Measurements from ENCODE around the gene ANKRD7. TPM values are rescaled to one million over a fixed set of nuclear protein-coding genes. Genes with fewer than 3 reads are reported as not detected.

Gene ANKRD7
- total and polyA plus RNA-seq, 9 donors, result 0.15 to 0.70 (median 0.44) TPM; not detected in 2

DNA sequence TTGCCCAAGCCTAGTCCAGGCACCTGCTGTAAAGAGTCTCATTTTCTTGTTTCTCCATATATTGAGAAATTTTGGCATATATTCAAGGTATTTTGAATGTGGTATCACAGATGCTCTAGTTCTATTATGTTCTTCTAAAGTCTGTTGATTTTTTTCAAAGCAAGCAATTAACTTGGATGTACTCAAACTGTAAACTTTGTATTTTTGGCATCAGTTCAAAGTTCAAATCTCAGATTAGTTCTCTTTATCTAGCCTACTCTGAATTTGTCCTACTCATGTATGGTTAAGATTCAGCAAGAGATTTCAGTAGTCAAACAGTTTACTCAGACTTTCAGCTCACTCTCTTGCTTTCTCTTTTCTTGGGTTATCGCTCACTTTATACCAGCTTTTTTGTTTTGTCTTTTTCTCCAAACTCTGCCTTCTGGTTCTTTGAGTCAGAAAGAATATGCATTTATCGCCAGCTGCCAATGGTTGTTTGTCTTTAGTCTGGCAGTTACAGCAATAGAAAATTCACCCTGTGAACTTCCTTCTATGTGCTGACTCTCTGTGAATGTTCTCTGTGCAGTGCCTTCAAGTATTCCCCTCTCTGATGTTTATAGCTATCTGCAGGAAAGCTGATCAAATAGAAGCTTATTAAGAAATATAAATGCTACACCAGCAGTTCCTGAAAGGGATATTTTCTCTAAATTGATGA is 56.0 kb downstream of the ANKRD7 start:
- Histone ChIP-seq H3K4me1 (ENCODE audit: control insufficient read depth, insufficient read depth, low read length) (no peaks in the 10 kb centered on the region), H3K36me3 (ENCODE audit: control insufficient read depth, insufficient read depth, low read length) (no peaks in the 10 kb centered on the region), H3K4me3 (ENCODE audit: low read length) (no peak overlapping the region), H3K27me3 (ENCODE audit: control insufficient read depth, insufficient read depth, low read length) (no peaks in the 10 kb centered on the region), H3K27ac (ENCODE audit: low read length) (no peak overlapping the region), H3K9me3 (replicated peaks; ENCODE audit: control insufficient read depth, low read depth, low read length) (no peaks in the 10 kb centered on the region)
- no peak for DNase-seq
- no CpG with 5 or more reads among the region's 2 CpGs for WGBS (ENCODE audit: insufficient coverage)

DNA sequence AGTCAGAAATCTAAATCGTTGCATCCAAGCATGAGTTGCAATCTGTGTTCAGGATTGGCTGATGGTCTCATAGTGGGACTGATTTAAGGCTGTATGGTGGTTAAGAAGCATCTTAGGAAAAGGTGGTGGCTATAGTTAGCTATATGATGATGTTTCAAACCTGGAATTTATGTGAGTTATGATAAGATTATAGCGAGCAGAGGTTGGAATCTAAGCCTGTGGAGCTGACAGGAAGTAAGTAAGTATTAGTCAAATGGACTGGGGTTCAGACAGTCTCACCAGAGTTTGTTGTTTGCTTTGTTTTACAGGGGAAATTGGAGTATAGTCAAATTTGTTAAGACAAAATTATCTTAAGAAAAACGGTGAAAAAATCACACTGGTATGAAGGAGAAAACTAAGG is 56.7 kb downstream of the ANKRD7 start:
- 67% methylated on average over 1 of the region's 3 CpGs for WGBS (ENCODE audit: insufficient coverage)
- no peak for DNase-seq
- H3K27me3 ChIP-seq (ENCODE audit: control insufficient read depth, insufficient read depth, low read length), result peaks cover 3% of the 10 kb centered on the region
- no peaks in the 10 kb centered on the region for H3K36me3 ChIP-seq (ENCODE audit: control insufficient read depth, insufficient read depth, low read length)
- H3K4me1 ChIP-seq (ENCODE audit: control insufficient read depth, insufficient read depth, low read length), result no peaks in the 10 kb centered on the region
- no peak overlapping the region for H3K27ac ChIP-seq (ENCODE audit: low read length)
- H3K4me3 ChIP-seq (ENCODE audit: low read length), result no peak overlapping the region
- H3K9me3 ChIP-seq (replicated peaks; ENCODE audit: control insufficient read depth, low read depth, low read length), result no peaks in the 10 kb centered on the region

DNA sequence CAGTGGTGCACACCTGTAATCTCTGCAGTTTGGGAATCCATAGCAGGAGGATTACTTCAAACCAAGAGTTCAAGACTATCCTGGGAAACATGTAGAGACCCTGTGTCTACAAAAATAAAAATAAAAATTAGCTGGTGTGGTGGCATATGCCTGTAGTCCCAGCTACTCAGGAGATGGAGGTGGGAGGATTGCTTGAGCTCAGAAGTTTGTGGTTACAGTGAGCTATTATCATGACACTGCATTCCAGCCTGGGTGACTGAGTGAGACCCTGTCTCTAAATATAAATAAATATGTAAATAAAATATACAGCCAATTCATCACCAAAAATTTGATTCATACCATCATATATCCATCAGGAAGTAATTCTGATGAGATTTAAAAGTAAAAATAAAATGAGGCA is 60.9 kb downstream of the ANKRD7 start:
- no peak overlapping the region for H3K27ac ChIP-seq (ENCODE audit: low read length)
- no peaks in the 10 kb centered on the region for H3K36me3 ChIP-seq (ENCODE audit: control insufficient read depth, insufficient read depth, low read length)
- no peaks in the 10 kb centered on the region for H3K4me1 ChIP-seq (ENCODE audit: control insufficient read depth, insufficient read depth, low read length)
- H3K9me3 ChIP-seq (replicated peaks; ENCODE audit: control insufficient read depth, low read depth, low read length), result no peaks in the 10 kb centered on the region
- no peak overlapping the region for H3K4me3 ChIP-seq (ENCODE audit: low read length)
- peaks cover 3% of the 10 kb centered on the region for H3K27me3 ChIP-seq (ENCODE audit: control insufficient read depth, insufficient read depth, low read length)
- no peak for DNase-seq

DNA sequence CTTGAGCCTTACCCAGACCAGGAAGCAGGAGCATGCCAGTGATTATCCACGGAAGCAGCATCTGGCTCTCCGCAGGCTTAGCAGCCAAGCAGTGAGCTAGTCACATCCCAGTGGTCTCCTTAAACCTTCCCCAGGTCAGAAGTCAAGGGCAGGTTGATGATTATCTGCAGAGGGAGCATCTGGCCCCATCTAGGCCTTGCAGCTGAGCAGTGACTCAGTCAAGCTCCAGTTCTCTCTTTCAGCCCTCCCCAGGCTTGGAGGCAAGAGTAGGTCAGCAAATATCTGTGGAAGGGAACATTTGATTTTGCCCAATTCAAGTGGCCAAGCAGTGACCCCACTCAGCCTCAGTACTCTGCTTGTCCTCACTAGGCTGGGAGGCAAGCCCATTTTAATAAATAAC is 61.6 kb downstream of the ANKRD7 start:
- peaks cover 3% of the 10 kb centered on the region for H3K27me3 ChIP-seq (ENCODE audit: control insufficient read depth, insufficient read depth, low read length)
- WGBS (ENCODE audit: insufficient coverage), result 60% methylated on average over 1 of the region's 2 CpGs

DNA sequence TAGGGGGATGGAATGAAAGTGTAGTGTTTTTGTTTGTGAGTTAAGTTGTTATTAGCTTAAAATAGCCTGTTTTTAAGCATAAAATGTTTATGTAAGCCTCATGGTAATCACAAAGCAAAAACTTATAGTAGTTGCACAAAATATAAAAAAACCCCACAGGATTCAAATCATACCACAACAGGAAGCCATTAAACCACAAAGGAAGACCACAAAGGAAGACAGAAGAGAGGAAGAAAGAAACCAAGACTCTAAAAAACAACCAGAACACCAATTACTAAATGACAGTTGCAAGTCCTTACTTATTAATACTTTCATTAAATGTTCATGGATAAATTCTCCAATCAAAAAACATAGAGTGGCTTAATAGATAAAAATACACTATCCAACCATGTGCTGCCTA is 63.6 kb downstream of the ANKRD7 start:
- peaks cover 6% of the 10 kb centered on the region for H3K9me3 ChIP-seq (replicated peaks; ENCODE audit: control insufficient read depth, low read depth, low read length)
- peak; percentile 3 for DNase-seq
- no peaks in the 10 kb centered on the region for H3K4me1 ChIP-seq (ENCODE audit: control insufficient read depth, insufficient read depth, low read length)
- no peak overlapping the region for H3K4me3 ChIP-seq (ENCODE audit: low read length)
- H3K27ac ChIP-seq (ENCODE audit: low read length), result no peak overlapping the region
- peaks cover 3% of the 10 kb centered on the region for H3K27me3 ChIP-seq (ENCODE audit: control insufficient read depth, insufficient read depth, low read length)
- H3K36me3 ChIP-seq (ENCODE audit: control insufficient read depth, insufficient read depth, low read length), result no peaks in the 10 kb centered on the region

More for the DNA sequence above, 61.6 kb downstream of the ANKRD7 start:
- Histone ChIP-seq H3K9me3 (replicated peaks; ENCODE audit: control insufficient read depth, low read depth, low read length) (peaks cover 6% of the 10 kb centered on the region), H3K27ac (ENCODE audit: low read length) (no peak overlapping the region), H3K4me3 (ENCODE audit: low read length) (no peak overlapping the region), H3K36me3 (ENCODE audit: control insufficient read depth, insufficient read depth, low read length) (no peaks in the 10 kb centered on the region), H3K4me1 (ENCODE audit: control insufficient read depth, insufficient read depth, low read length) (no peaks in the 10 kb centered on the region)
- no peak for DNase-seq

DNA sequence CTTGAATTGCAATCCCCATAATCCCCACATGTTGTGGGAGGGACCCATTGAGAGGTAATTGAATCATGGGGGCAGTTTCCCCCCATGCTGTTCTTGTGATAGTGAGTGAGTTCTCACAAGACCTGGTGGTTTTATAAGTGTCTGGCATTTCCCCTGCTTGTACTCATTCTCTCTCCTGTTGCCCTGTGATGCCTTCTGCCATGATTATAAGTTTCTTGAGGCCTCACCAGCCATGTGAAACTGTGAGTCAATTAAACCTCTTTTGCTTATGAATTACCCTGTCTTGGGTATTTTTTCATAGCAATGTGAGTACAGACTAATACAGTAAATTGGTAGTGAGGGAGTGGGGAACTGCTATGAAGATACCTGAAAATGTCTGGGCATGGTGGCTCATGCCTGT is 65.0 kb downstream of the ANKRD7 start:
- Histone ChIP-seq H3K4me1 (ENCODE audit: control insufficient read depth, insufficient read depth, low read length) (no peaks in the 10 kb centered on the region), H3K36me3 (ENCODE audit: control insufficient read depth, insufficient read depth, low read length) (no peaks in the 10 kb centered on the region), H3K27me3 (ENCODE audit: control insufficient read depth, insufficient read depth, low read length) (peaks cover 3% of the 10 kb centered on the region), H3K9me3 (replicated peaks; ENCODE audit: control insufficient read depth, low read depth, low read length) (peaks cover 6% of the 10 kb centered on the region), H3K4me3 (ENCODE audit: low read length) (no peak overlapping the region), H3K27ac (ENCODE audit: low read length) (no peak overlapping the region)
- DNase-seq, result no peak

Other genes with a start within 250 kb of the ANKRD7 start
- gene LSM8, start 40.5 kb upstream of the ANKRD7 start, total RNA-seq, result 33.8 TPM
- gene LSM8, start 40.5 kb upstream of the ANKRD7 start, polyA plus RNA-seq (ENCODE audit: insufficient read depth in 1 of 8, insufficient read length in 8 of 8, low replicate concordance in 1 of 8), result 10 to 100 TPM; 37.2 to 55.1 (median 40.0) TPM

Measured in muscle of leg (tissue), 11 donors.